ENCODE results near the gene GDF9.

GDF9 gene

GRCh38 chr5:132853323-132853722 is 12.9 kb downstream of the GDF9 start:
- no peak for DNase-seq (ENCODE audit: low read depth)
- no peak for TF ChIP-seq CTCF (conservative IDR thresholded peaks at IDR 0.05; ENCODE audit: low read depth, low read length)
- no peak overlapping the region for H3K4me3 ChIP-seq (ENCODE audit: low read depth, low read length)

GRCh38 chr5:132850066-132850465 is 16.2 kb downstream of the GDF9 start:
- no peak overlapping the region for H3K4me3 ChIP-seq (ENCODE audit: low read depth, low read length)
- TF ChIP-seq CTCF (conservative IDR thresholded peaks at IDR 0.05; ENCODE audit: low read depth, low read length), result no peak
- no peak for DNase-seq (ENCODE audit: low read depth)

GRCh38 chr5:132849347-132849746 is 16.9 kb downstream of the GDF9 start:
- no peak for DNase-seq (ENCODE audit: low read depth)
- no peak overlapping the region for H3K4me3 ChIP-seq (ENCODE audit: low read depth, low read length)
- TF ChIP-seq CTCF (conservative IDR thresholded peaks at IDR 0.05; ENCODE audit: low read depth, low read length), result no peak

- H3K4me3 ChIP-seq (ENCODE audit: low read depth, low read length), result no peak overlapping the region
- DNase-seq (ENCODE audit: low read depth), result no peak
- TF ChIP-seq CTCF (conservative IDR thresholded peaks at IDR 0.05; ENCODE audit: low read depth, low read length), result no peak
Observed at GRCh38 chr5:132848270-132848669, 18.0 kb downstream of the GDF9 start.

- no peak overlapping the region for H3K4me3 ChIP-seq (ENCODE audit: low read depth, low read length)
- peak; percentile 35 for DNase-seq (ENCODE audit: low read depth)
- TF ChIP-seq CTCF (conservative IDR thresholded peaks at IDR 0.05; ENCODE audit: low read depth, low read length), result no peak
Observed at GRCh38 chr5:132841305-132841704, 25.0 kb downstream of the GDF9 start.

GRCh38 chr5:132840896-132841295 is 25.4 kb downstream of the GDF9 start:
- TF ChIP-seq CTCF (conservative IDR thresholded peaks at IDR 0.05; ENCODE audit: low read depth, low read length), result no peak
- DNase-seq (ENCODE audit: low read depth), result no peak
- H3K4me3 ChIP-seq (ENCODE audit: low read depth, low read length), result no peak overlapping the region

- H3K4me3 ChIP-seq (ENCODE audit: low read depth, low read length), result no peak overlapping the region
Observed at GRCh38 chr5:132840313-132840712, 26.0 kb downstream of the GDF9 start.

More at GRCh38 chr5:132840313-132840712, 26.0 kb downstream of the GDF9 start:
- no peak for TF ChIP-seq CTCF (conservative IDR thresholded peaks at IDR 0.05; ENCODE audit: low read depth, low read length)
- DNase-seq (ENCODE audit: low read depth), result no peak
